Loucy (cell line): ENCODE data around the gene PSMA4.

ENCODE experiments used
- EZH2phosphoT487 ChIP-seq: fragments of 200-600 bp; IDR thresholded peaks from 2 replicates; pipeline ENCODE4 v1.6.1; 2018; ENCODE audit warnings: antibody characterized with exemption, mild to moderate bottlenecking, moderate library complexity, borderline replicate concordance
- TF ChIP-seq, protein P1 (sequence below): fragments of 200-600 bp; sonication (generic); conservative IDR thresholded peaks from 2 replicates; pipeline ENCODE4 v1.5.1; 2014; ENCODE audit warnings: mild to moderate bottlenecking, antibody characterized with exemption, low read length

DNA sequence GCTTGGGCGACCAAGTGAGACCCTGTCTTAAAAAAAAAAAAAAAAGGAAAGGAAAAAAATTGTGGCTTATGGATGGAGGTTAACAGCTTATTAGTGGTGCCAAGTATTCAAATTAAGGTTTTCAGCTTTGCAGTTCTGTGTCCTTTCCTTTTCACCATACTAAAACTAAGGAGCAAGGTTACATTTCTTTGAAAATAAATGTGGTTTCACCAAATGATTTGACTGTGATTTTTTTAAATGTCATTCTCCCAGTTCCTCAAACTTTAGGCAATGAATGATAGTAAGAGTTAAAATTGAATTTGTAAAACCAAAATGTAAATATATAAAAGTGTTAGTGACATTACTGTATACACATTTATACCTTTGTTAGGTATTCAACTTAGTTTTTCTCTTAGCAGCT lies 34.7 kb downstream of the PSMA4 start:
- TF ChIP-seq, protein P1, sequence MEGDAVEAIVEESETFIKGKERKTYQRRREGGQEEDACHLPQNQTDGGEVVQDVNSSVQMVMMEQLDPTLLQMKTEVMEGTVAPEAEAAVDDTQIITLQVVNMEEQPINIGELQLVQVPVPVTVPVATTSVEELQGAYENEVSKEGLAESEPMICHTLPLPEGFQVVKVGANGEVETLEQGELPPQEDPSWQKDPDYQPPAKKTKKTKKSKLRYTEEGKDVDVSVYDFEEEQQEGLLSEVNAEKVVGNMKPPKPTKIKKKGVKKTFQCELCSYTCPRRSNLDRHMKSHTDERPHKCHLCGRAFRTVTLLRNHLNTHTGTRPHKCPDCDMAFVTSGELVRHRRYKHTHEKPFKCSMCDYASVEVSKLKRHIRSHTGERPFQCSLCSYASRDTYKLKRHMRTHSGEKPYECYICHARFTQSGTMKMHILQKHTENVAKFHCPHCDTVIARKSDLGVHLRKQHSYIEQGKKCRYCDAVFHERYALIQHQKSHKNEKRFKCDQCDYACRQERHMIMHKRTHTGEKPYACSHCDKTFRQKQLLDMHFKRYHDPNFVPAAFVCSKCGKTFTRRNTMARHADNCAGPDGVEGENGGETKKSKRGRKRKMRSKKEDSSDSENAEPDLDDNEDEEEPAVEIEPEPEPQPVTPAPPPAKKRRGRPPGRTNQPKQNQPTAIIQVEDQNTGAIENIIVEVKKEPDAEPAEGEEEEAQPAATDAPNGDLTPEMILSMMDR: no peak
- no peak for TF ChIP-seq EZH2phosphoT487
